Effector memory CD4-positive, alpha-beta T cell (primary cell): Measurements from ENCODE around the gene MYADML2.
"Not testable (repeated sequence)": the region's sequence is repeated elsewhere in the genome, so short reads cannot be mapped to it uniquely, and the experiment has no call there.

Experiments used
- DNase-seq, 3 donors: peaks; one replicate each; pipeline ENCODE4 v3.0.0-alpha.2; 2020
- H3K27ac ChIP-seq: 2 replicates; pipeline ENCODE4 v1.7.0; 2013; ENCODE audit warnings: mild to moderate bottlenecking, low read length, moderate library complexity; ENCODE audit not compliant: insufficient read depth, poor library complexity, severe bottlenecking
- H3K27me3 ChIP-seq: replicated peaks from 2 replicates; pipeline ENCODE4 v1.7.0; 2013; ENCODE audit warnings: mild to moderate bottlenecking, low read length; ENCODE audit not compliant: insufficient read depth, control insufficient read depth, poor library complexity, severe bottlenecking
- H3K36me3 ChIP-seq: 2 replicates; pipeline ENCODE4 v1.7.0; 2013; ENCODE audit warnings: mild to moderate bottlenecking, low read length, moderate library complexity; ENCODE audit not compliant: control insufficient read depth, insufficient read depth
- H3K4me1 ChIP-seq: 2 replicates; pipeline ENCODE4 v1.7.0; 2013; ENCODE audit warnings: low read length, mild to moderate bottlenecking; ENCODE audit not compliant: control insufficient read depth, insufficient read depth, poor library complexity, severe bottlenecking
- H3K4me3 ChIP-seq: 2 replicates; pipeline ENCODE4 v1.7.0; 2013; ENCODE audit warnings: low read length, low read depth, mild to moderate bottlenecking; ENCODE audit not compliant: insufficient read depth, poor library complexity, severe bottlenecking
- H3K9me3 ChIP-seq: 2 replicates; pipeline ENCODE4 v1.7.0; 2013; ENCODE audit warnings: mild to moderate bottlenecking, low read length, moderate library complexity; ENCODE audit not compliant: control insufficient read depth

MYADML2 gene

DNA sequence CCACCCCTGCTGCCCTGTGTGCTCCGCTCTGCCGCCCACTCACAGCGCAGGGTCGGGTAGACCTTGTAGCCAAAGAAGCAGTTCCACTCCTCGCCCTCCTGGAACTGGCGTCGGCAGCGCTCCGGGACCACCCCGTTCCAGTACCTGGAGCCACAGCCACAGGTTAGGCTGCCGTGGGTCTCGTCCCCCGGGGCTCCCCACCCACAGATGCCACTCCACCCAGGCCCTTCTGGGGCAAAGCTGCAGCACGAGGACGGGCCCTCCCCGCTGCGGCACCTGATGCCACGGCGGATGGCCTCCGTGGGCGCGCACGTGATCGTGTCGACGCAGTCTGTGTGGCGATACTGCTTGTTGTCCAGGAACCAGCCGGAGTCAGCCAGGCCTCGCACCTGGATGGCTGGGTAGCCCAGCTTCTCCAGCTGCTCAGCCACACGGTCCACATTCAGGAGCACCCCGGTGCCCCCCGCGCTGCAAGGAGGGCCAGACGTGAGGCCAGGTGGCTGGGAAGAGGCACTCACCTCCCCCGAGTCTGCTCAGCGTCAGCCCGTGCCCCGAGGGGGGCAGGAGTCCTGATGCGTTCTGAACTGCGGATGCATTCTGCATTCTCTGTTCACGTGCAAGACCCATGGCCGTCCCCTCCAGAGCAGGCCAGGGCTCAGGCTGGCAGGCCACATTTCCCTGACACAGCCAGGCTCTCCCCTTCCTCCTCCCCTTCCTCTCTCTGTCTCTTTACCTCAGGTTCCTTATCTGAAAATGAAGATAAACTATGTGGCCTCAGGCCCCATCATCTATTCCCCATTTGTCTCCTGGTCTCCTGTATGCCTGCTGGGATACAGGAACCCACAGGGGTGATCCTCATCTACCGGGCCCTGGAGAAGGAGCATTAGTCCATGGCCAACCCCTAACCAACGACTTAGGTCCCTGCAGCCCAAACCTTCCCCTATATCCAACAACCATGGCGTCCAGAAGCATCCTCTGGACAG, 9.9 kb upstream of the MYADML2 start:
- DNase-seq, result no peak
- H3K9me3 ChIP-seq, result no peaks in the 10 kb centered on the region
- peaks cover 28% of the 10 kb centered on the region for H3K27me3 ChIP-seq

GRCh38 chr17:81955756-81956544, 8.9 kb upstream of the MYADML2 start:
- H3K27ac ChIP-seq, result no peak overlapping the region

More for the DNA sequence above, 9.9 kb upstream of the MYADML2 start:
- peaks cover 20% of the 10 kb centered on the region for H3K4me1 ChIP-seq
- no peak overlapping the region for H3K4me3 ChIP-seq
- H3K36me3 ChIP-seq, result no peaks in the 10 kb centered on the region
- no peak overlapping the region for H3K27ac ChIP-seq

DNA sequence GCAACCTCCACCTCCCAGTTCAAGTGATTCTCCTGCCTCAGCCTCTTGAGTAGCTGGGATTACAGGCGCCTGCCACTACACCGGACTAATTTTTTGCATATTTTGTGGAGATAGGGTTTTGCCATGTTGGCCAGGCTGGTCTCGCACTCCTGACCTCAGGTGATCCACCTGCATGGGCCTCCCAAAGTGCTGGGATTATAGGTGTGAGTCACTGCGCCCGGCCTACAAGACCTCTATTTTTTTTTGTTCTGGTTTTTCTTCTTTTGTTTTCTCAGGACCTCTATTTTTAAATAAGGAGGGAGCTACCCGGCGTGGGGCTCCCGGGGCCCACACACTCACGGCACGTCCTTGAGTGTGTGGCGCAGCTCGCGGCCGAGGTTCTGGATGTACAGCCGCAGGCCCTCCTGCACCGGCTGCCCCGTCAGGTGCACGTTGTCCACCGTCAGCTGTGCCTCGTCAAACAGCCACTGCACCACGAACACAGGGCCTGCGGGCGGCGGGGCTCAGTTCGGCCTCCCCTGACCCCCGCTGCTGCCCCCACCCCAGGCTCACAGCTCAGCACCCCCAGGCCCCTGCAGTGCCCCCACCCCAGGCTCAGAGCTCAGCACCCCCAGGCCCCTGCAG, 8.1 kb upstream of the MYADML2 start:
- Histone ChIP-seq H3K4me3 (no peak overlapping the region), H3K9me3 (no peaks in the 10 kb centered on the region), H3K4me1 (peaks cover 13% of the 10 kb centered on the region), H3K27me3 (peaks cover 17% of the 10 kb centered on the region), H3K36me3 (no peaks in the 10 kb centered on the region), H3K27ac (no peak overlapping the region)
- no peak for DNase-seq

More at GRCh38 chr17:81955756-81956544, 8.9 kb upstream of the MYADML2 start:
- Histone ChIP-seq H3K9me3 (no peaks in the 10 kb centered on the region), H3K36me3 (no peaks in the 10 kb centered on the region), H3K4me3 (no peak overlapping the region), H3K4me1 (peaks cover 18% of the 10 kb centered on the region), H3K27me3 (peaks cover 23% of the 10 kb centered on the region)
- DNase-seq, result no peak

- Histone ChIP-seq H3K36me3 (no peaks in the 10 kb centered on the region), H3K4me3 (no peak overlapping the region), H3K9me3 (no peaks in the 10 kb centered on the region), H3K27ac (no peak overlapping the region), H3K4me1 (peaks cover 8% of the 10 kb centered on the region), H3K27me3 (peaks cover 12% of the 10 kb centered on the region)
- DNase-seq, result no peak
These were observed 7.4 kb upstream of the MYADML2 start for GRCh38 chr17:81954131-81955057.

- H3K36me3 ChIP-seq, H3K4me3 ChIP-seq, H3K27me3 ChIP-seq, H3K4me1 ChIP-seq, H3K27ac ChIP-seq, DNase-seq, H3K9me3 ChIP-seq: not testable (repeated sequence)
These were observed 6.4 kb upstream of the MYADML2 start for GRCh38 chr17:81953443-81953842.

DNA sequence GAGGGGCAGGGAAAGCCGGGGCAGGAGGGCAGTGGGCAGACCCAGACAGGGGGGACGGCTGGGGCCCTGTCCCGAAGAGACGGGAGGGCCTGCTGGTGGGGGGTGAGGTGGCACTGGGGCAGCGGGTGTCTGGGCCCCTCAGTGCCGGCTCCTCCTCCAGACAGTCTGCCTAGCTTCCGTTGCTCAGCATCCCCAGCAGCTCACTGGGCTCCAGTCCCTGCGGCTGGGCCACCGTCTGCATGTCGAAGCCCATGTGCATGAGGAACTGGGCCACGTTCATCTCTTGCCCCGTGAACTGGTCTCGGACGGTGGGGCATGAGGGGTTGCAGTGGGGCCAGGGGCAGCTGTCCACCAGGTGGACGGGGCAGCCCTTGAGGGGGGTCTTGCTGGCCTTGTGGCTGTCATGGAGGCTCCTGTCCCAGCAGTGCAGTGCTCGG, 5.8 kb upstream of the MYADML2 start:
- Histone ChIP-seq H3K9me3 (no peaks in the 10 kb centered on the region), H3K27me3 (peaks cover 3% of the 10 kb centered on the region), H3K4me3 (no peak overlapping the region), H3K36me3 (no peaks in the 10 kb centered on the region), H3K4me1 (peaks cover 4% of the 10 kb centered on the region), H3K27ac (no peak overlapping the region)
- no peak for DNase-seq

DNA sequence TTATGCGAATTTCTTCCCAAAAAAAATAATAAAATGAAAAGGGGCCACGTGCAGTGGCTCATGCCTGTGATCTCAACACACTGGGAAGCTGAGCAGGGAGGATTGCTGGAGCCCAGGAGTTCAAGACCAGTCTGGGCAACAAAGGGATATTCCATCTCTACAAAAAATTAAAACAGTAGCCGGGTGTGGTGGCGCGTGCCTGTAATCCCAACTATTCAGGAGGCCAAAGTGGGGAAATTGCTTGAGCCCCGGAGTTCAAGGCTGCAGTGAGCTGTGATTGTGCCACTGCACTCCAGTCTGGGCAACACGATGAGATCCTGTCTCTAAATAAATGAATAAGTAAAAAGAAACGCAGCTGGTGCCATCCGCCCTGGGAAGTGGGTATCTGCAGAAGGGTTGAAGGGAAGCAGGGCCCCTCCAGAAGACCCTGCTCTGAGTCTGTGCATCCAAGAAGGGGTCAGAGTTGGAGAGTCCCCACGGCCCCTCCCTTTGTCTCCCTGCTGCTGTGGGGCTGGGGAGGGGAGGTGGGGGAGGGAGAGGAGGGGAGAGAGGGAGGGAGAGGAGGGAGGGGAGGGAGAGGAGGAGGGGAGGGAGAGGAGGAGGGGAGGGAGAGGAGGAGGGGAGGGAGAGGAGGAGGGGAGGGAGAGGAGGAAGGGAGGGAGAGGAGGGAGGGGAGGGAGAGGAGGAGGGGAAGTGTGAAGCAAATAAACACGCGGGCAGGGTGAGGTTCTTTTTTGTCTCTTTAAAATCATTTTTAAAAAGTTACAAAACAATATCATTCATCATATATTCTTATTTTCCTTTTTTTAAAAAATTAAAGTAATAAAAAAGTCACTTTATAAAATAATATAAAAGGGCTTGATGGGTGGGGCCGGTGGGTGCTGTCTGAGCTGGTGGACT, 5.0 kb upstream of the MYADML2 start:
- DNase-seq, result no peak
- H3K9me3 ChIP-seq, result no peaks in the 10 kb centered on the region
- H3K4me3 ChIP-seq, result no peak overlapping the region
- no peak overlapping the region for H3K27ac ChIP-seq
- no peaks in the 10 kb centered on the region for H3K36me3 ChIP-seq
- no peaks in the 10 kb centered on the region for H3K27me3 ChIP-seq
- peaks cover 4% of the 10 kb centered on the region for H3K4me1 ChIP-seq

DNA sequence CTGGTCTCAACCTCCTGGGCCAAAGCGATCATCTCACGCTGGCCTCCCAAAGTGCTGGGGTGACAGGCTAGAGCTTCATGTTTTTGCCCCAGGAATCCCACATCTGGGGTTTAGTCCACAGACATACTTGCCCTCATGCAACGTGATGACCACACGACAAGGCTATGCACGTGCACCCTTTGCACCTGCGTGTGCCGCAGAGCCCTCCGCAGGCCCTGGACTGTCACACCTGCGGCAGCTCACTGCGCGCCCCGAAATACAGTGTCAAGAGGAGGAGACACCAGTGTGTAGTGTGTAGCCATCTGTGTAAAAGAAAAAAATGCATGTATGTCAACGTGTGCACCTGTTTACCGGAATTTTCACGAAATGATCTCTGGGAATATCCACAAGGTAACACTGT, 3.5 kb upstream of the MYADML2 start:
- Histone ChIP-seq H3K4me1 (peaks cover 4% of the 10 kb centered on the region), H3K27ac (no peak overlapping the region), H3K9me3 (no peaks in the 10 kb centered on the region), H3K4me3 (no peak overlapping the region), H3K27me3 (no peaks in the 10 kb centered on the region), H3K36me3 (no peaks in the 10 kb centered on the region)
- no peak for DNase-seq
